ENCODE results near the gene RRAD.
A peak's percentile ranks its signal among the peaks of the same experiment; 100 is the strongest.

RRAD gene

GRCh38 chr16:66895689-66895979, 29.7 kb downstream of the RRAD start:
- in situ Hi-C loops (cut with HindIII; ENCODE audit: low sequenced_read_pairs): no loop called here
- DNase-seq (ENCODE audit: low read depth): no peak
- TF ChIP-seq, protein P1, sequence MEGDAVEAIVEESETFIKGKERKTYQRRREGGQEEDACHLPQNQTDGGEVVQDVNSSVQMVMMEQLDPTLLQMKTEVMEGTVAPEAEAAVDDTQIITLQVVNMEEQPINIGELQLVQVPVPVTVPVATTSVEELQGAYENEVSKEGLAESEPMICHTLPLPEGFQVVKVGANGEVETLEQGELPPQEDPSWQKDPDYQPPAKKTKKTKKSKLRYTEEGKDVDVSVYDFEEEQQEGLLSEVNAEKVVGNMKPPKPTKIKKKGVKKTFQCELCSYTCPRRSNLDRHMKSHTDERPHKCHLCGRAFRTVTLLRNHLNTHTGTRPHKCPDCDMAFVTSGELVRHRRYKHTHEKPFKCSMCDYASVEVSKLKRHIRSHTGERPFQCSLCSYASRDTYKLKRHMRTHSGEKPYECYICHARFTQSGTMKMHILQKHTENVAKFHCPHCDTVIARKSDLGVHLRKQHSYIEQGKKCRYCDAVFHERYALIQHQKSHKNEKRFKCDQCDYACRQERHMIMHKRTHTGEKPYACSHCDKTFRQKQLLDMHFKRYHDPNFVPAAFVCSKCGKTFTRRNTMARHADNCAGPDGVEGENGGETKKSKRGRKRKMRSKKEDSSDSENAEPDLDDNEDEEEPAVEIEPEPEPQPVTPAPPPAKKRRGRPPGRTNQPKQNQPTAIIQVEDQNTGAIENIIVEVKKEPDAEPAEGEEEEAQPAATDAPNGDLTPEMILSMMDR (IDR thresholded peaks at IDR 0.05; ENCODE audit: low read depth, low read length, missing control alignments): no peak
- no peak overlapping the region for H3K4me3 ChIP-seq (ENCODE audit: low read depth, low read length)

GRCh38 chr16:66894948-66895688, 30.2 kb downstream of the RRAD start:
- no peak overlapping the region for H3K4me3 ChIP-seq (ENCODE audit: low read depth, low read length)
- in situ Hi-C loops (cut with HindIII; ENCODE audit: low sequenced_read_pairs): no loop called here

GRCh38 chr16:66894055-66894454, 31.3 kb downstream of the RRAD start:
- TF ChIP-seq, protein P1 (IDR thresholded peaks at IDR 0.05; ENCODE audit: low read depth, low read length, missing control alignments): no peak
- DNase-seq (ENCODE audit: low read depth): no peak
- in situ Hi-C loops (cut with HindIII; ENCODE audit: low sequenced_read_pairs): no loop called here
- H3K4me3 ChIP-seq (ENCODE audit: low read depth, low read length): no peak overlapping the region

More at GRCh38 chr16:66894948-66895688, 30.2 kb downstream of the RRAD start:
- TF ChIP-seq, protein P1 (IDR thresholded peaks at IDR 0.05; ENCODE audit: low read depth, low read length, missing control alignments): peak; percentile 81
- peak; percentile 62 for DNase-seq (ENCODE audit: low read depth)

GRCh38 chr16:66891797-66892196, 33.5 kb downstream of the RRAD start:
- TF ChIP-seq, protein P1 (IDR thresholded peaks at IDR 0.05; ENCODE audit: low read depth, low read length, missing control alignments): no peak
- DNase-seq (ENCODE audit: low read depth): no peak
- in situ Hi-C loops (cut with HindIII; ENCODE audit: low sequenced_read_pairs): no loop called here
- no peak overlapping the region for H3K4me3 ChIP-seq (ENCODE audit: low read depth, low read length)

GRCh38 chr16:66891360-66891759, 34.0 kb downstream of the RRAD start:
- no peak overlapping the region for H3K4me3 ChIP-seq (ENCODE audit: low read depth, low read length)
- TF ChIP-seq, protein P1 (IDR thresholded peaks at IDR 0.05; ENCODE audit: low read depth, low read length, missing control alignments): no peak
- no peak for DNase-seq (ENCODE audit: low read depth)
- in situ Hi-C loops (cut with HindIII; ENCODE audit: low sequenced_read_pairs): no loop called here

GRCh38 chr16:66890799-66891198, 34.5 kb downstream of the RRAD start:
- no peak for DNase-seq (ENCODE audit: low read depth)
- H3K4me3 ChIP-seq (ENCODE audit: low read depth, low read length): no peak overlapping the region
- in situ Hi-C loops (cut with HindIII; ENCODE audit: low sequenced_read_pairs): no loop called here
- TF ChIP-seq, protein P1 (IDR thresholded peaks at IDR 0.05; ENCODE audit: low read depth, low read length, missing control alignments): no peak
